DND-41 (cell line): ENCODE results near the gene ANK3.

Source experiments
- ATAC-seq: fragments of 200-7000 bp; cut with Tn5 transposase; 3 replicates; pipeline ENCODE4 v1.9.1; 2021; ENCODE audit warnings: low read depth; ENCODE audit not compliant: insufficient read depth
- DNase-seq: peaks from one replicate; pipeline ENCODE4 v3.0.0-alpha.2; 2020
- H2AFZ ChIP-seq: 2 replicates; pipeline ENCODE4 v1.6.0; 2012; ENCODE audit warnings: low read depth, low read length
- H3K27ac ChIP-seq: 2 replicates; pipeline ENCODE4 v1.5.1; 2012; ENCODE audit warnings: low read length, inconsistent platforms
- H3K27me3 ChIP-seq: fragments of 200-600 bp; sonication (generic); 2 replicates; pipeline ENCODE4 v1.6.0; 2012; ENCODE audit warnings: low read length, mild to moderate bottlenecking, inconsistent platforms; ENCODE audit not compliant: insufficient read depth, poor library complexity
- H3K36me3 ChIP-seq: 2 replicates; pipeline ENCODE4 v1.5.1; 2012; ENCODE audit warnings: low read length, inconsistent platforms; ENCODE audit not compliant: insufficient read depth
- H3K4me1 ChIP-seq: 2 replicates; pipeline ENCODE4 v1.5.1; 2012; ENCODE audit warnings: mild to moderate bottlenecking, low read length; ENCODE audit not compliant: insufficient read depth
- H3K4me2 ChIP-seq: 2 replicates; pipeline ENCODE4 v1.6.0; 2012; ENCODE audit warnings: mild to moderate bottlenecking, moderate library complexity, low read length, inconsistent platforms; ENCODE audit not compliant: insufficient read depth
- H3K4me3 ChIP-seq, 2 experiments: fragments of 200-600 bp in 1 of 2; shearing (Covaris generic) in 1 of 2; 2 replicates each; pipeline ENCODE4 v1.5.1; 2012 to 2016; ENCODE audit warnings: inconsistent platforms in 2 of 2, low read length in 2 of 2, mild to moderate bottlenecking in 2 of 2, low read depth in 1 of 2, moderate library complexity in 1 of 2
- H3K79me2 ChIP-seq: 2 replicates; pipeline ENCODE4 v1.6.0; 2012; ENCODE audit warnings: low read length, inconsistent platforms; ENCODE audit not compliant: insufficient read depth
- H3K9ac ChIP-seq: 2 replicates; pipeline ENCODE4 v1.6.0; 2012; ENCODE audit warnings: low read depth, mild to moderate bottlenecking, inconsistent platforms, low read length, moderate library complexity
- H3K9me3 ChIP-seq: 2 replicates; pipeline ENCODE4 v1.5.1; 2012; ENCODE audit warnings: low read length, moderate library complexity, mild to moderate bottlenecking, inconsistent platforms; ENCODE audit not compliant: insufficient read depth, severe bottlenecking
- H4K20me1 ChIP-seq: 2 replicates; pipeline ENCODE4 v1.6.0; 2012; ENCODE audit warnings: low read length; ENCODE audit not compliant: insufficient read depth
- EZH2 ChIP-seq: IDR thresholded peaks from 3 replicates; pipeline ENCODE4 v1.6.1; 2012; ENCODE audit warnings: borderline replicate concordance, low read depth, mild to moderate bottlenecking, moderate library complexity, low read length, inconsistent platforms; ENCODE audit not compliant: severe bottlenecking
- TF ChIP-seq, protein P1 (sequence below): IDR thresholded peaks from 2 replicates; pipeline ENCODE4 v1.5.1; 2012; ENCODE audit warnings: borderline replicate concordance, low read length, moderate library complexity, mild to moderate bottlenecking; ENCODE audit not compliant: poor library complexity, severe bottlenecking; ENCODE audit errors: extremely low read depth

Gene ANK3

DNA sequence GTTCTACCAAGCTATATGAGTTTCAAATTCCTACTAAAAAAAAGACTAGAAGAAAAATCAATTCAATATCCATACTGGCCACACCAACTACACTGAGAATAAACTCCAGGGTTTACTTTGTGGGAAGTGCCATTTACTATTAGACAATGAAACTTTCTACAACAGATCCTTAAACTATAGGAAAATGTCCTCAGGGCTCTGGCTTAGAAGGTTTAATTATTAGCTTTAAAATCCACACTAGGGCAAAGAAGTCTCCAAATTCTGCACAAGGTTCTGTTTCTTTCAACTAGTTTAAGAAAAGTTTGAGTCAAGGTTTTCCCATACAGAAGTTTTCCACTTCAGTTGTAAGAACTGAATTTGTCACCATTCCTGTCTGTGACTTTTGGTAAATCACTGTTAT lies 251.6 kb downstream of the ANK3 start:
- Histone ChIP-seq H3K27ac (no peak overlapping the region), H4K20me1 (no peaks in the 10 kb centered on the region), H3K9ac (no peak overlapping the region), H3K4me1 (no peaks in the 10 kb centered on the region), H3K4me2 (no peak overlapping the region), H2AFZ (no peak overlapping the region), H3K27me3 (no peaks in the 10 kb centered on the region), H3K79me2 (no peaks in the 10 kb centered on the region), H3K36me3 (no peaks in the 10 kb centered on the region), H3K9me3 (no peaks in the 10 kb centered on the region), H3K4me3 (no peak overlapping the region)
- TF ChIP-seq, protein P1, sequence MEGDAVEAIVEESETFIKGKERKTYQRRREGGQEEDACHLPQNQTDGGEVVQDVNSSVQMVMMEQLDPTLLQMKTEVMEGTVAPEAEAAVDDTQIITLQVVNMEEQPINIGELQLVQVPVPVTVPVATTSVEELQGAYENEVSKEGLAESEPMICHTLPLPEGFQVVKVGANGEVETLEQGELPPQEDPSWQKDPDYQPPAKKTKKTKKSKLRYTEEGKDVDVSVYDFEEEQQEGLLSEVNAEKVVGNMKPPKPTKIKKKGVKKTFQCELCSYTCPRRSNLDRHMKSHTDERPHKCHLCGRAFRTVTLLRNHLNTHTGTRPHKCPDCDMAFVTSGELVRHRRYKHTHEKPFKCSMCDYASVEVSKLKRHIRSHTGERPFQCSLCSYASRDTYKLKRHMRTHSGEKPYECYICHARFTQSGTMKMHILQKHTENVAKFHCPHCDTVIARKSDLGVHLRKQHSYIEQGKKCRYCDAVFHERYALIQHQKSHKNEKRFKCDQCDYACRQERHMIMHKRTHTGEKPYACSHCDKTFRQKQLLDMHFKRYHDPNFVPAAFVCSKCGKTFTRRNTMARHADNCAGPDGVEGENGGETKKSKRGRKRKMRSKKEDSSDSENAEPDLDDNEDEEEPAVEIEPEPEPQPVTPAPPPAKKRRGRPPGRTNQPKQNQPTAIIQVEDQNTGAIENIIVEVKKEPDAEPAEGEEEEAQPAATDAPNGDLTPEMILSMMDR: no peak
- TF ChIP-seq EZH2: no peak
- ATAC-seq (no peak), DNase-seq (no peak)

DNA sequence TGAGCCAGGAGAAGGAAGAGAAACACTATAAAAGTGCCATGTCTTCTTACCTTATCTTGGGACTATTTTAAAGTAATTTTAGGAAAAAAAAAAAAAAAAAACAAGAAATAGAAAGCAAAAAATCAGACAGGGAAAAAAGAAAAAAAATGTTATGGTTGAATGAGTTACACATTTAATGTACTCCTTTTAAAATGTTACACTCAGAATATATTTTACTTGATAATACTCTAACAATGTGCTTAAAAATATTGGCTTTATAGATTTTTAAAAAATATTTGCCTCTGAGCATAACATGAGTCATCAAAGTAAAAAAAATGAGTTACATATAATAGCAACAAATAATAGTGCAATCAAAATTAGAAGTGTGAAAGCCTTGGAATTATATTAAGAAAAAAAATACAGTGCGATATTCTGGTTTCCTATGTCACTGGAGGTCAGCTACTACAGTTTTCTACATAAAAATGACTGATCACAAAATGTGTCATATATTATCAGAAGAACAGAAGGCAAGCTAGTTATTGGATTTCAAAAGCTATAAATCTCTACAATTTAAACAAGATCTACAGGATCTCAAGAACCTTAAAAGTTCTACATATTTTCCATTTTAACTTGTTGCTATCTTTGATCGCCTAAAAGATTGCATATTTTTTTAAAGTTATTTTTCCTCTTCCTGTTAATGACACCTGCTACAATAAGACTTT lies 252.2 kb downstream of the ANK3 start:
- TF ChIP-seq, protein P1: no peak
- no peak for TF ChIP-seq EZH2
- H3K9ac ChIP-seq: no peak overlapping the region
- no peaks in the 10 kb centered on the region for H3K36me3 ChIP-seq

DNA sequence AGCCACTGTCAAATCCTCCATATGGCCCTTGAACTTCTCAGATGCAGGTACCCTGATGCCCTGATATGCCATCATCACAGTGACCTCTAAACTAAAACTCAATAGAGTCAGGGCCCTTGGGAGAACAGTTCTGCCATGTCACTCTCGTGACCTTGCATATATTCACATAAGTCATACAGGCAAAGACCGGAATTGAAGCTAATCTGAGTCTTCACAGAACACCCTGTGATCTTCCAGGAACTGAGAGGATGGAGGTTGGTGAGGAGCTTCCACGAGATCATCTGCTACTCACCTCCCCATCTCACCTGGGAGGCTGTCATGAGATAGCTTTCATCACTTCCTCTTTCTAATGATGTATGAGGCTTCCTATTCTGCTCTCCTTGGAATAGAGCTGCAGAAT lies 254.7 kb downstream of the ANK3 start:
- Histone ChIP-seq H3K27me3 (no peaks in the 10 kb centered on the region), H3K79me2 (no peaks in the 10 kb centered on the region), H4K20me1 (no peaks in the 10 kb centered on the region), H3K4me2 (no peak overlapping the region), H3K4me1 (no peaks in the 10 kb centered on the region), H2AFZ (no peak overlapping the region), H3K27ac (no peak overlapping the region), H3K9ac (no peak overlapping the region), H3K36me3 (no peaks in the 10 kb centered on the region), H3K4me3 (no peak overlapping the region), H3K9me3 (no peaks in the 10 kb centered on the region)
- ATAC-seq (no peak), DNase-seq (no peak)
- TF ChIP-seq EZH2: no peak
- TF ChIP-seq, protein P1: no peak

More for the DNA sequence above, 252.2 kb downstream of the ANK3 start:
- H3K4me3 ChIP-seq: no peak overlapping the region
- H3K27ac ChIP-seq: no peak overlapping the region
- H2AFZ ChIP-seq: no peak overlapping the region
- DNase-seq (no peak), ATAC-seq (no peak)
- H3K27me3 ChIP-seq: no peaks in the 10 kb centered on the region
- H4K20me1 ChIP-seq: no peaks in the 10 kb centered on the region
- H3K9me3 ChIP-seq: no peaks in the 10 kb centered on the region
- H3K79me2 ChIP-seq: no peaks in the 10 kb centered on the region
- no peak overlapping the region for H3K4me2 ChIP-seq
- H3K4me1 ChIP-seq: no peaks in the 10 kb centered on the region
